Measurements from ENCODE around the gene MRPL10.

The MRPL10 gene

GRCh38 chr17:47813512-47814031 is 17.8 kb downstream of the MRPL10 start:
- no peak for DNase-seq (ENCODE audit: low read depth in 2 of 2)

- DNase-seq (ENCODE audit: low read depth in 2 of 2) = no peak
Measured at GRCh38 chr17:47813077-47813476, 18.3 kb downstream of the MRPL10 start.

GRCh38 chr17:47812146-47812920 is 19.0 kb downstream of the MRPL10 start:
- no peak for DNase-seq (ENCODE audit: low read depth in 2 of 2)

GRCh38 chr17:47811709-47812108 is 19.6 kb downstream of the MRPL10 start:
- DNase-seq (ENCODE audit: low read depth in 2 of 2) = no peak

GRCh38 chr17:47810901-47811635 is 20.3 kb downstream of the MRPL10 start:
- DNase-seq (ENCODE audit: low read depth in 2 of 2) = no peak

- DNase-seq (ENCODE audit: low read depth in 2 of 2) = no peak
Measured at GRCh38 chr17:47810200-47810821, 21.0 kb downstream of the MRPL10 start.

- DNase-seq (ENCODE audit: low read depth in 2 of 2) = no peak
Measured at GRCh38 chr17:47808830-47809480, 22.4 kb downstream of the MRPL10 start.

GRCh38 chr17:47808036-47808829 is 23.1 kb downstream of the MRPL10 start:
- no peak for DNase-seq (ENCODE audit: low read depth in 2 of 2)

GRCh38 chr17:47807421-47807820 is 23.9 kb downstream of the MRPL10 start:
- no peak for DNase-seq (ENCODE audit: low read depth in 2 of 2)

GRCh38 chr17:47806913-47807255 is 24.5 kb downstream of the MRPL10 start:
- DNase-seq (ENCODE audit: low read depth in 2 of 2) = no peak

- DNase-seq (ENCODE audit: low read depth in 2 of 2) = no peak
Measured at GRCh38 chr17:47806026-47806912, 25.1 kb downstream of the MRPL10 start.

- DNase-seq (ENCODE audit: low read depth in 2 of 2) = no peak
Measured at GRCh38 chr17:47804461-47804860, 26.9 kb downstream of the MRPL10 start.

- DNase-seq (ENCODE audit: low read depth in 2 of 2) = no peak
Measured at GRCh38 chr17:47803751-47804150, 27.6 kb downstream of the MRPL10 start.

GRCh38 chr17:47803201-47803600 is 28.1 kb downstream of the MRPL10 start:
- no peak for DNase-seq (ENCODE audit: low read depth in 2 of 2)

GRCh38 chr17:47802341-47803022 is 28.9 kb downstream of the MRPL10 start:
- peak; percentile 30 for DNase-seq (ENCODE audit: low read depth in 2 of 2)

- no peak for DNase-seq (ENCODE audit: low read depth in 2 of 2)
Measured at GRCh38 chr17:47801906-47802305, 29.4 kb downstream of the MRPL10 start.

- DNase-seq (ENCODE audit: low read depth in 2 of 2) = no peak
Measured at GRCh38 chr17:47801176-47801765, 30.1 kb downstream of the MRPL10 start.

GRCh38 chr17:47800686-47801085 is 30.7 kb downstream of the MRPL10 start:
- no peak for DNase-seq (ENCODE audit: low read depth in 2 of 2)

GRCh38 chr17:47797797-47798196 is 33.5 kb downstream of the MRPL10 start:
- DNase-seq (ENCODE audit: low read depth in 2 of 2) = no peak

Measured in stimulated activated CD8-positive, alpha-beta memory T cell treated with anti-CD3 and anti-CD28 coated beads, Interleukin-2, amount 100 ng/mL, for 48 hours (primary cell).